Cardiac fibroblast (primary cell): Measurements from ENCODE around the gene PTPRD.

Experiments used
- DNase-seq, 2 donors: peaks; one replicate each; pipeline versions ENCODE4 v3.0.0 to v3.0.0-alpha.2; 2010; ENCODE audit warnings: low read depth in 2 of 2
- H3K4me3 ChIP-seq, 2 donors: replicated peaks in 1 of 2; 1 replicate in 1 of 2; 2 replicates in 1 of 2; pipeline ENCODE4 v1.5.1; 2011; ENCODE audit warnings: low read depth in 2 of 2, low read length in 2 of 2, mild to moderate bottlenecking in 2 of 2, moderate library complexity in 1 of 2
- CTCF ChIP-seq: IDR thresholded peaks from one replicate; pipeline ENCODE4 v1.5.1; 2011; ENCODE audit warnings: low read depth, mild to moderate bottlenecking, low read length, inconsistent platforms

PTPRD gene

GRCh38 chr9:9919174-9919775 lies 693.5 kb downstream of the PTPRD start:
- no peak for TF ChIP-seq CTCF
- no peak overlapping the region for H3K4me3 ChIP-seq
- DNase-seq = no peak

- no peak for TF ChIP-seq CTCF
- H3K4me3 ChIP-seq = no peak overlapping the region
- DNase-seq = no peak
Observed at GRCh38 chr9:9917400-9917799, 695.4 kb downstream of the PTPRD start.

GRCh38 chr9:9914174-9914573 lies 698.6 kb downstream of the PTPRD start:
- H3K4me3 ChIP-seq = no peak overlapping the region
- DNase-seq = no peak
- TF ChIP-seq CTCF = no peak

- H3K4me3 ChIP-seq = no peak overlapping the region
- no peak for TF ChIP-seq CTCF
- no peak for DNase-seq
Observed at GRCh38 chr9:9913276-9913832, 699.4 kb downstream of the PTPRD start.

- no peak for TF ChIP-seq CTCF
- H3K4me3 ChIP-seq = no peak overlapping the region
- DNase-seq = no peak
Observed at GRCh38 chr9:9912459-9912858, 700.3 kb downstream of the PTPRD start.

- no peak for DNase-seq
- H3K4me3 ChIP-seq = no peak overlapping the region
- no peak for TF ChIP-seq CTCF
Observed at GRCh38 chr9:9905736-9906135, 707.1 kb downstream of the PTPRD start.

- no peak for TF ChIP-seq CTCF
- no peak for DNase-seq
- no peak overlapping the region for H3K4me3 ChIP-seq
Observed at GRCh38 chr9:9904041-9904440, 708.8 kb downstream of the PTPRD start.
